ENCODE results near the gene CSNK1E. TPM values are rescaled to one million over a fixed set of nuclear protein-coding genes. Genes with fewer than 3 reads are reported as not detected.
A peak's percentile ranks its signal among the peaks of the same experiment; 100 is the strongest.

Gene CSNK1E
- total and polyA plus RNA-seq, 2 experiments from 2014 or later = 46.9 to 130 TPM

DNA sequence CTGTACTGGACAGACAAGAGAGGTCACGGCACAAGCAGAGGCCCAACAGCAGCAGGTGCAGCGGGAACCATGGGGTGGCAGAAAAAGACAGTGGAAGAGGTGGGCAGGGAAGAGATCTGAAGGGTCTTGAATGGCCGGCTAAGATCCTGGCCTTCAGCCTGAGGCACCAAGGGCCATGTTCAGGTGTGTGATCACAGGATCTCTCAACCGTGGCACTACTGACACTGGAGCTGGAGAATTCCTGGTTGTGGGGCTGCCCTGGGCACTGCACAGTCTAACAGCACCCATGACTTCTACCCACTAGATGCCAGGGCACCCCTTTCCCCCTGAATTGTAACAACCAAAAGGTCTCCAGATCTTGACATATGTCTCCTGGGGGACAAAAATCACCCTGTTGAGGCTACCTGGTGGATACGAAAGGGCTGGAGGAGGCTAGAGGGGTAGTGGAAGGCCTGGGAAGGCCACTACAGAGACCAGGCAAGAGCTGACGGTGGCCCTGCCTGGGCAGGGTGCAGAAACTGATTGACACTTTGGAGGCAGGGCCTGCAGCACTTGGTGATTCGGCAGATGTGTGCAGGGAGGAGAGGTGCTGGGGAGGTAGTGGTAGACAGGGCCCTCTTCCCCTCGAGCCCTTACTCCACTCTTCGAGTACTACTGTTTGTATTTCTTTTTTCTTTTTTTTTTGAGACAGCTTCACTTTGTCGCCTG is 8.3 kb downstream of the CSNK1E start:
- in situ Hi-C loops (cut with MboI) = no loop called here
- no peak for TF ChIP-seq EZH2 (IDR thresholded peaks at IDR 0.05; ENCODE audit: insufficient read depth, poor library complexity, severe bottlenecking)
- TF ChIP-seq EZH2phosphoT487 (IDR thresholded peaks at IDR 0.05; ENCODE audit: insufficient read depth, low read depth) = no peak
- Histone ChIP-seq H4K20me1 (ENCODE audit: insufficient read depth) (peaks cover 21% of the 10 kb centered on the region), H3K27ac (no peak overlapping the region; the same call in 1 of the 2 replicates), H3K4me2 (ENCODE audit: unreplicated experiment) (no peak overlapping the region), H3K4me3 (no peak overlapping the region), H3K9me3 (ENCODE audit: low read depth) (no peaks in the 10 kb centered on the region), H3K4me1 (ENCODE audit: insufficient read depth) (peaks cover 67% of the 10 kb centered on the region), H3K9me2 (ENCODE audit: insufficient read depth) (no peaks in the 10 kb centered on the region), H3F3A (ENCODE audit: insufficient read depth) (peaks cover 54% of the 10 kb centered on the region), H2AFZ (no peak overlapping the region), H3K36me3 (ENCODE audit: low read depth) (peaks cover 14% of the 10 kb centered on the region; the same call in 1 of the 2 replicates), H3K9ac (no peak overlapping the region), H3K79me2 (ENCODE audit: insufficient read depth) (peaks cover 100% of the 10 kb centered on the region), H3K27me3 (replicated peaks; ENCODE audit: insufficient read depth) (no peaks in the 10 kb centered on the region)
- no peak for DNase-seq
- 76 to 77% methylated on average over 9 to 10 of the region's 10 CpGs for whole genome bisulfite sequencing, 2 experiments (ENCODE audit: low coverage in 1 of 2, low lambda C conversion rate in 2 of 2, missing lambda C conversion rate in 2 of 2)

DNA sequence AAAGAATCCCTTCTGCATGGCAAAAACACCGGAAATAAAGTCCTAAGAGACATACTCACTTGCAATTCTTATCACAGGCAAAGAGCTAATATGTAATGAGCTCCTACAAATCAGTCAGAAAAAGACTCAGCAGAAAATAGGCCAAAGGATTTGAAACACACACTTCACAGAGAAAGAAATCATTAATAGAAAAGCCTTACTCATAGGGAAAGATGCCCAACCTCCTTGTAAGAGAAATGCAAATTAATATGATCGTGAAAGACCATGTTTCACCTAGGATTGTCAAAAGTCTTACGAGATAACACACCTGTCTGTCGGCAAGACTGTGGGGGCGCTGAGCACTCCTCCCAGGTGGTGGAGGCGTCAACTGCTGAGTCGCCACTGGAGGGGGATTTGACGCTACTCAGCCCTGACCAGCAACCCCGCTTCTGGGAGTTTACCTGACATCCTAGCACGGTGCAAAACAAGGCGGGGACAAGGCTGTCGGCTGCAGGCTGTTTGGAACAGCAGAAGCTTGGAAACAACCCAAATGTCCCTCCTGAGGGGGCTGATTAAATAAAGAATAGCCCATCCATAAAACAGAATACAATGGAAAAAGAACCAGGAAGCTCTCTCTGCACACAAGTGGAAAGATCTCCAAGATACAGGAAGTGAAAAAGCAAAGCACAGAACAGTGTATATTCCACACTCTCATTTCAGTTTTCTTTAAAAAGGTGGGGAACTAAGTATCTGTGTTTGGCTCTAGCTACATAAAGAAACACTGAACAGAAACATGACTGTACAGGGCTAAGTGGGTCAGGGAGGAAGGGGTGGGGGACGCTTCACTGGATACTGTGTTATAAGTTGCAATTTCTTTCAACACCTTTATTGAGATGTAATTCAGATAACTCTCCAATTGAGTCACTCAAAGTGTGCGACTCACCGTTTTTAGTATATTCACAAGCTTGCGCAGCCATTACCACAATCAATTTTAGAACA is 11.5 kb downstream of the CSNK1E start:
- Histone ChIP-seq H3K4me3 (no peak overlapping the region), H3K36me3 (ENCODE audit: low read depth) (peaks cover 18% of the 10 kb centered on the region; the same call in 1 of the 2 replicates), H4K20me1 (ENCODE audit: insufficient read depth) (peaks cover 22% of the 10 kb centered on the region), H2AFZ (no peak overlapping the region), H3K4me2 (ENCODE audit: unreplicated experiment) (peak overlapping the region; percentile 29), H3F3A (ENCODE audit: insufficient read depth) (peaks cover 31% of the 10 kb centered on the region), H3K9me3 (ENCODE audit: low read depth) (no peaks in the 10 kb centered on the region), H3K9me2 (ENCODE audit: insufficient read depth) (no peaks in the 10 kb centered on the region), H3K27ac (peak overlapping the region; percentile 61), H3K9ac (peak overlapping the region; percentile 28; the same call in 1 of the 2 replicates), H3K79me2 (ENCODE audit: insufficient read depth) (peaks cover 100% of the 10 kb centered on the region), H3K27me3 (replicated peaks; ENCODE audit: insufficient read depth) (no peaks in the 10 kb centered on the region), H3K4me1 (ENCODE audit: insufficient read depth) (peaks cover 42% of the 10 kb centered on the region)
- 38 to 44% methylated on average over 16 of the region's 16 CpGs for WGBS, 2 experiments (ENCODE audit: low coverage in 1 of 2, low lambda C conversion rate in 2 of 2, missing lambda C conversion rate in 2 of 2)
- in situ Hi-C loops (cut with MboI) = no loop called here
- TF ChIP-seq EZH2 (IDR thresholded peaks at IDR 0.05; ENCODE audit: insufficient read depth, poor library complexity, severe bottlenecking) (no peak), EZH2phosphoT487 (IDR thresholded peaks at IDR 0.05; ENCODE audit: insufficient read depth, low read depth) (no peak)
- DNase-seq = peak; percentile 58

DNA sequence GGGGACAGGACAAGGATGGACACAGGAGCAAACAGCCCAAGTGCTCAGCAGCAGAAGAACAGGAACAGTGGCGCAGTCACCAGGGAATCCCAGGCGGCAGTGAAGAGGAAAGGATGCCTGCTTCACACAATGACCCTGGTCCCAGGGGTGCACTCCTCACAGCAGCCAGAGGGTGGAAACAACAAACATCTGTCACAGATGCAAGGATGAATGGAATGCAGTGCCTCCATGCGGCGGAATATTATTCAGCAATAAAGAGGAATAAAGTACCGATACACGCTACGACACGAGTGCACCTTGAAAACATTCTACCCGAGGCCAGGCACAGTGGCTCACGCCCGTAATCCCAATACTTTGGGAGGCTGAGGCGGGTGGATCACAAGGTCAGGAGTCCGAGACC is 12.7 kb downstream of the CSNK1E start:
- H3K36me3 ChIP-seq (ENCODE audit: low read depth) = peaks cover 28% of the 10 kb centered on the region; the same call in 1 of the 2 replicates
- H4K20me1 ChIP-seq (ENCODE audit: insufficient read depth) = peaks cover 16% of the 10 kb centered on the region
- no peak overlapping the region for H3K4me2 ChIP-seq (ENCODE audit: unreplicated experiment)
- 60 to 65% methylated on average over 13 of the region's 13 CpGs for WGBS, 2 experiments (ENCODE audit: low coverage in 1 of 2, low lambda C conversion rate in 2 of 2, missing lambda C conversion rate in 2 of 2)
- H2AFZ ChIP-seq = no peak overlapping the region
- H3K9me3 ChIP-seq (ENCODE audit: low read depth) = no peaks in the 10 kb centered on the region
- DNase-seq = peak; percentile 70
- H3K27me3 ChIP-seq (replicated peaks; ENCODE audit: insufficient read depth) = no peaks in the 10 kb centered on the region
- H3K4me1 ChIP-seq (ENCODE audit: insufficient read depth) = peaks cover 30% of the 10 kb centered on the region
- H3K27ac ChIP-seq = peak overlapping the region; percentile 22; the same call in 1 of the 2 replicates
- H3K4me3 ChIP-seq = no peak overlapping the region
- peaks cover 100% of the 10 kb centered on the region for H3K79me2 ChIP-seq (ENCODE audit: insufficient read depth)
- H3K9ac ChIP-seq = 0 out of 2 replicates have a peak overlapping the region, but pooled peaks have one; percentile 3
- TF ChIP-seq EZH2 (IDR thresholded peaks at IDR 0.05; ENCODE audit: insufficient read depth, poor library complexity, severe bottlenecking) (no peak), EZH2phosphoT487 (IDR thresholded peaks at IDR 0.05; ENCODE audit: insufficient read depth, low read depth) (no peak)
- in situ Hi-C loops (cut with MboI) = no loop called here
- H3F3A ChIP-seq (ENCODE audit: insufficient read depth) = peaks cover 24% of the 10 kb centered on the region
- H3K9me2 ChIP-seq (ENCODE audit: insufficient read depth) = no peaks in the 10 kb centered on the region

DNA sequence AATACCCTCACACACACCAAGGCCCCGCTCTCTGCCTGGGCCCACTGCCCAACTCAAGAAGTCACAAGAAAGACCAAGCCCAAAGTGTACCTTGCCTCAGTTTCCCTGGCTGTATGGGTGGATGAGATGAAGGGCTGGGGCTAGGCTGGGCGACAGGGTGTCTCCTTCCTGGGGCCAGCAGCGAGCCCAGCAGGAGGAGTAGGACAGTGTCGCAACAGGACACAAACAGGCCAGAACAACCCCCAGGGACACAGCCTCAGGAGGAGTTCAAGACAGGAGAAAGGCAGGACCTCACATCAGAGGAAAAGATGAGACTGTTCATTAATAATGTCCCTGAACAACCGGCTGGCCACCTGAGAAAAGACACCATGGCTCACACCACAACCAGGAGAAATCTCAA is 13.3 kb downstream of the CSNK1E start:
- TF ChIP-seq EZH2 (IDR thresholded peaks at IDR 0.05; ENCODE audit: insufficient read depth, poor library complexity, severe bottlenecking) (no peak), EZH2phosphoT487 (IDR thresholded peaks at IDR 0.05; ENCODE audit: insufficient read depth, low read depth) (no peak)
- H3K9ac ChIP-seq = peak overlapping the region; percentile 3; the same call in 1 of the 2 replicates
- H4K20me1 ChIP-seq (ENCODE audit: insufficient read depth) = peaks cover 16% of the 10 kb centered on the region
- H3K9me3 ChIP-seq (ENCODE audit: low read depth) = no peaks in the 10 kb centered on the region
- WGBS, 2 experiments (ENCODE audit: low coverage in 1 of 2, low lambda C conversion rate in 2 of 2, missing lambda C conversion rate in 2 of 2) = 77 to 78% methylated on average over 5 of the region's 5 CpGs
- H3K79me2 ChIP-seq (ENCODE audit: insufficient read depth) = peaks cover 100% of the 10 kb centered on the region
- peak; percentile 32 for DNase-seq
- H3K4me2 ChIP-seq (ENCODE audit: unreplicated experiment) = no peak overlapping the region
- H3K4me3 ChIP-seq = no peak overlapping the region
- peak overlapping the region; percentile 22 for H3K27ac ChIP-seq
- H2AFZ ChIP-seq = no peak overlapping the region
- peaks cover 33% of the 10 kb centered on the region; the same call in 1 of the 2 replicates for H3K36me3 ChIP-seq (ENCODE audit: low read depth)
- peaks cover 20% of the 10 kb centered on the region for H3F3A ChIP-seq (ENCODE audit: insufficient read depth)
- in situ Hi-C loops (cut with MboI) = no loop called here
- peaks cover 28% of the 10 kb centered on the region for H3K4me1 ChIP-seq (ENCODE audit: insufficient read depth)
- no peaks in the 10 kb centered on the region for H3K9me2 ChIP-seq (ENCODE audit: insufficient read depth)
- no peaks in the 10 kb centered on the region for H3K27me3 ChIP-seq (replicated peaks; ENCODE audit: insufficient read depth)

Data from GM23248 (cell line).